GM21528 (cell line): ENCODE results near the gene CD69.

Experiments
- ATAC-seq: cut with Tn5 transposase; IDR thresholded peaks from one replicate; pipeline ENCODE4 v1.9.1; 2021; ENCODE audit warnings: mild to moderate bottlenecking, moderate library complexity; ENCODE audit not compliant: unreplicated experiment, low FRiP score

The CD69 gene

GRCh38 chr12:9782547-9783382 lies 22.1 kb upstream of the CD69 start:
- ATAC-seq: no peak

GRCh38 chr12:9781360-9781759 lies 20.7 kb upstream of the CD69 start:
- no peak for ATAC-seq

GRCh38 chr12:9779209-9779608 lies 18.5 kb upstream of the CD69 start:
- ATAC-seq: no peak

- no peak for ATAC-seq
Observed at GRCh38 chr12:9776781-9777180, 16.1 kb upstream of the CD69 start.

- ATAC-seq: no peak
Observed at GRCh38 chr12:9773216-9773877, 12.6 kb upstream of the CD69 start.

- no peak for ATAC-seq
Observed at GRCh38 chr12:9763025-9763424, 2.3 kb upstream of the CD69 start.

- ATAC-seq: no peak
Observed at GRCh38 chr12:9762369-9762768, 1.7 kb upstream of the CD69 start.

- no peak for ATAC-seq
Observed at GRCh38 chr12:9761419-9761781, 699 bp upstream of the CD69 start.

- no peak for ATAC-seq
Observed at GRCh38 chr12:9760120-9760519, 581 bp downstream of the CD69 start.

- no peak for ATAC-seq
Observed at GRCh38 chr12:9759694-9760093, 1.0 kb downstream of the CD69 start.

GRCh38 chr12:9758119-9758518 lies 2.6 kb downstream of the CD69 start:
- ATAC-seq: no peak

GRCh38 chr12:9757433-9758025 lies 3.2 kb downstream of the CD69 start:
- ATAC-seq: no peak

- ATAC-seq: no peak
Observed at GRCh38 chr12:9756706-9757105, 4.0 kb downstream of the CD69 start.

GRCh38 chr12:9756170-9756569 lies 4.5 kb downstream of the CD69 start:
- no peak for ATAC-seq

- ATAC-seq: no peak
Observed at GRCh38 chr12:9755567-9755966, 5.1 kb downstream of the CD69 start.

GRCh38 chr12:9755035-9755434 lies 5.7 kb downstream of the CD69 start:
- ATAC-seq: no peak

- no peak for ATAC-seq
Observed at GRCh38 chr12:9754099-9754927, 6.4 kb downstream of the CD69 start.

GRCh38 chr12:9753498-9753897 lies 7.2 kb downstream of the CD69 start:
- no peak for ATAC-seq

GRCh38 chr12:9753073-9753472 lies 7.6 kb downstream of the CD69 start:
- no peak for ATAC-seq

GRCh38 chr12:9752145-9752933 lies 8.4 kb downstream of the CD69 start:
- no peak for ATAC-seq
